Prostate gland (tissue), 2 donors: ENCODE measurements around the gene MSI1. TPM values are rescaled to one million over a fixed set of nuclear protein-coding genes. Genes with fewer than 3 reads are reported as not detected.
A peak's percentile ranks its signal among the peaks of the same experiment; 100 is the strongest.

Experiments
- DNase-seq: peaks from one replicate; pipeline ENCODE4 v3.0.0-alpha.2; 2019; ENCODE audit warnings: low spot score
- H3K27ac ChIP-seq, 2 donors: fragments of 200-600 bp; sonication (generic); 2 replicates each; pipeline ENCODE4 v1.5.1; 2017 to 2019
- H3K27me3 ChIP-seq: fragments of 200-600 bp; sonication (generic); replicated peaks from 2 replicates; pipeline ENCODE4 v1.5.1; 2019; ENCODE audit not compliant: insufficient read depth
- H3K36me3 ChIP-seq, 2 donors: fragments of 200-600 bp; sonication (generic); 1 replicate in 1 of 2; 2 replicates in 1 of 2; pipeline versions ENCODE4 v1.5.1 to v1.8.1; 2017 to 2019
- H3K4me1 ChIP-seq: fragments of 200-600 bp; sonication (generic); replicated peaks from 2 replicates; pipeline ENCODE4 v1.5.1; 2019
- H3K4me3 ChIP-seq, 2 donors: fragments of 200-600 bp; sonication (generic); 2 replicates each; pipeline ENCODE4 v1.5.1; 2017 to 2019
- H3K9me3 ChIP-seq: fragments of 200-600 bp; sonication (generic); 2 replicates; pipeline ENCODE4 v1.5.1; 2017
- POLR2A ChIP-seq: fragments of 450-650 bp; IDR thresholded peaks from one replicate; pipeline ENCODE4 v1.6.1; 2016; ENCODE audit warnings: antibody characterized with exemption, mild to moderate bottlenecking
- POLR2AphosphoS5 ChIP-seq: sonication (generic); formaldehyde crosslinking; IDR thresholded peaks from one replicate; pipeline ENCODE4 v1.6.1; 2017; ENCODE audit warnings: antibody characterized with exemption
- WGBS: methylation state at CpG from one replicate; pipeline ENCODE4 v1.1.5; 2018; 5-methylcytosine and 5-hydroxymethylcytosine counted together
- intact Hi-C: fragments of 100-400 bp; cut with DNase I; formaldehyde crosslinking; loops from one replicate; pipeline ENCODE4 v1.14.2; 2022
- total RNA-seq, 2 donors: library from RNA; depleted of rRNA; stranded (reverse); fragments of >200 nt; gene quantifications; one replicate each; pipeline ENCODE4 v1.1.0, GENCODE V29; 2016
- TF ChIP-seq, protein P1 (sequence below), 4 experiments: fragments of 200-600 bp in 2 of 4; fragments of 450-650 bp in 2 of 4; sonication (generic) in 2 of 4; IDR thresholded peaks; 1 replicate in 3 of 4; 2 replicates in 1 of 4; pipeline ENCODE4 v1.5.1; 2016 to 2019; ENCODE audit warnings: antibody characterized with exemption in 4 of 4, mild to moderate bottlenecking in 2 of 4, moderate library complexity in 2 of 4

The MSI1 gene
- total RNA-seq, 2 donors from 2014 or later: 1.7 to 8.2 TPM

DNA sequence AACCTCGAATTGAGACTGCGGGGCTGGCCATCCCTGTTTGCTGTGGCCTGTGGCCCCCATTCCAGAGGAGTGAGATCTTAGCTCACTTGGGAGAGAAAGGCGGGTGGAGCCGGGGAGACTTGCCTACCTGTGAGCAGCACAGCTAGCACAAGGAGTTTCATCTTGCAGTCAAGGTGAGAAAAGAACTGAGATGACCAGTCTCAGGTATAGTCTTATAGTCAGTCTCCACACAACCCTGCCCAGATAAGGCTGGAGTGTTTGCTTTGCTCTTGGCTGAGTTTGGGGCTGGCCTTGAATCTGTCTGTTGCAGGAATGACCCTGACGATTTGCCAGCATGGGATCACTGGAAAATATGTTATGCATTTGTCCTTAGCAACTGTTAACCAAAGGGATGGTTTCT is 41.4 kb downstream of the MSI1 start, which contains the start of gene PLA2G1B:
PLA2G1B (minus strand) TSS at position 187 of the 400 bp plus-strand sequence; CDS start at position 161, 26 bp downstream.
- no peak for TF ChIP-seq POLR2A
- TF ChIP-seq, protein P1, sequence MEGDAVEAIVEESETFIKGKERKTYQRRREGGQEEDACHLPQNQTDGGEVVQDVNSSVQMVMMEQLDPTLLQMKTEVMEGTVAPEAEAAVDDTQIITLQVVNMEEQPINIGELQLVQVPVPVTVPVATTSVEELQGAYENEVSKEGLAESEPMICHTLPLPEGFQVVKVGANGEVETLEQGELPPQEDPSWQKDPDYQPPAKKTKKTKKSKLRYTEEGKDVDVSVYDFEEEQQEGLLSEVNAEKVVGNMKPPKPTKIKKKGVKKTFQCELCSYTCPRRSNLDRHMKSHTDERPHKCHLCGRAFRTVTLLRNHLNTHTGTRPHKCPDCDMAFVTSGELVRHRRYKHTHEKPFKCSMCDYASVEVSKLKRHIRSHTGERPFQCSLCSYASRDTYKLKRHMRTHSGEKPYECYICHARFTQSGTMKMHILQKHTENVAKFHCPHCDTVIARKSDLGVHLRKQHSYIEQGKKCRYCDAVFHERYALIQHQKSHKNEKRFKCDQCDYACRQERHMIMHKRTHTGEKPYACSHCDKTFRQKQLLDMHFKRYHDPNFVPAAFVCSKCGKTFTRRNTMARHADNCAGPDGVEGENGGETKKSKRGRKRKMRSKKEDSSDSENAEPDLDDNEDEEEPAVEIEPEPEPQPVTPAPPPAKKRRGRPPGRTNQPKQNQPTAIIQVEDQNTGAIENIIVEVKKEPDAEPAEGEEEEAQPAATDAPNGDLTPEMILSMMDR (IDR thresholded peaks at IDR 0.05): no peak
- no peak for TF ChIP-seq POLR2AphosphoS5
- no peak for DNase-seq
- WGBS: 76% methylated on average over 5 of the region's 5 CpGs
- no peaks in the 10 kb centered on the region for H3K9me3 ChIP-seq
- H3K4me1 ChIP-seq: no peaks in the 10 kb centered on the region
- no peaks in the 10 kb centered on the region for H3K36me3 ChIP-seq
- intact Hi-C loops: no loop called here
- no peaks in the 10 kb centered on the region for H3K27me3 ChIP-seq
- H3K27ac ChIP-seq: no peak within 1 kb of the TSS
- H3K4me3 ChIP-seq: no peak within 1 kb of the TSS

DNA sequence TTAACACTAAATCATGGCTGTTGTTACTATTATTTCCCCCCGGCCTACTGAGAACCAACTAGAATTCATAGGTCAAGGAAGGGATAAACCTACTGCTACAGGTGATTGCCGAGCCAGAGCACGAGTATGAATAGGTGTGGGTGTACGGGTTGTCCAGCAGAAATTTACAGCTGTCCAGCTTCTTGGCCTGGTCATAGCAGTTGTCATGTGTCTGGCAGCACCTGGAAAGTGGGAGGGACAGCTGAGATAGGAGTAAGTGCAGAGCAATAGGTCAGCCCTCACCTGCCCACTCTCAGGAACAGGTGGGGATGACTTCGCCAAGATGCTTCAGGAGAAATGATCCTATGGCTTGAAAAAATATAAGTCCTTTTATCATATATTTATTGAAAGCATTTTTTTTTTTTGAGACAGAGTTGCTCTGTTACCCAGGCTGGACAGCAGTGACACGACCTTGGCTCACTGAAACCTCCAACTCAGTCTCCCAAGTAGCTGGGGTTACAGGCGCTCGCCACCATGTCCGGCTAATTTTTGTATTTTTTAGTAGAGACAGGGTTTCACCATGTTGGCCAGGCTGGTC is 44.0 kb downstream of the MSI1 start:
- Histone ChIP-seq H3K36me3 (no peaks in the 10 kb centered on the region), H3K27me3 (no peaks in the 10 kb centered on the region), H3K4me3 (no peak overlapping the region), H3K9me3 (no peaks in the 10 kb centered on the region), H3K27ac (no peak overlapping the region), H3K4me1 (no peaks in the 10 kb centered on the region)
- intact Hi-C loops: no loop called here
- WGBS: 54% methylated on average over 9 of the region's 9 CpGs
- TF ChIP-seq POLR2AphosphoS5 (no peak), POLR2A (no peak)
- TF ChIP-seq, protein P1 (IDR thresholded peaks at IDR 0.05): no peak
- DNase-seq: no peak

DNA sequence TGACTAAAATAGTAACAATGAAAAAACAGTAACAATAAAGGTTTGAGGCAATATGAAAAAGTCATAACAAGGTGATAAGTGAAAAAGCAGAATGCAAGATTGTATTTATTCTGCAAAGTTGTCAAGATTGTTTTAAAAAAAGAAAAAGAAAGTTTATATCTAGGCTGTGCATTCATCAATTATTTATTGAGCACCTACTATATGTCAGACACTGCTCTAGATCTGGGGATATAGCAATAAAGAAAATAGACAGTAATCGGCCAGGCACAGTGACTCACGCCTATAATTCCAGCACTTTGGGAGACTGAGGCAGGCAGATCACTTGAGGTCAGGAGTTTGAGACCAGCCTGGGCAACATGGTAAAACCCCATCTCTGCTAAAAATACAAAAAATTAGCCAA is 45.2 kb downstream of the MSI1 start:
- TF ChIP-seq, protein P1 (IDR thresholded peaks at IDR 0.05): no peak
- TF ChIP-seq POLR2A: no peak
- TF ChIP-seq POLR2AphosphoS5: no peak
- H3K36me3 ChIP-seq: no peaks in the 10 kb centered on the region
- no peaks in the 10 kb centered on the region for H3K9me3 ChIP-seq
- DNase-seq: no peak
- no peak overlapping the region for H3K27ac ChIP-seq
- 94% methylated on average over 2 of the region's 2 CpGs for WGBS
- H3K27me3 ChIP-seq: no peaks in the 10 kb centered on the region
- no peaks in the 10 kb centered on the region for H3K4me1 ChIP-seq
- intact Hi-C loops: no loop called here
- H3K4me3 ChIP-seq: no peak overlapping the region

DNA sequence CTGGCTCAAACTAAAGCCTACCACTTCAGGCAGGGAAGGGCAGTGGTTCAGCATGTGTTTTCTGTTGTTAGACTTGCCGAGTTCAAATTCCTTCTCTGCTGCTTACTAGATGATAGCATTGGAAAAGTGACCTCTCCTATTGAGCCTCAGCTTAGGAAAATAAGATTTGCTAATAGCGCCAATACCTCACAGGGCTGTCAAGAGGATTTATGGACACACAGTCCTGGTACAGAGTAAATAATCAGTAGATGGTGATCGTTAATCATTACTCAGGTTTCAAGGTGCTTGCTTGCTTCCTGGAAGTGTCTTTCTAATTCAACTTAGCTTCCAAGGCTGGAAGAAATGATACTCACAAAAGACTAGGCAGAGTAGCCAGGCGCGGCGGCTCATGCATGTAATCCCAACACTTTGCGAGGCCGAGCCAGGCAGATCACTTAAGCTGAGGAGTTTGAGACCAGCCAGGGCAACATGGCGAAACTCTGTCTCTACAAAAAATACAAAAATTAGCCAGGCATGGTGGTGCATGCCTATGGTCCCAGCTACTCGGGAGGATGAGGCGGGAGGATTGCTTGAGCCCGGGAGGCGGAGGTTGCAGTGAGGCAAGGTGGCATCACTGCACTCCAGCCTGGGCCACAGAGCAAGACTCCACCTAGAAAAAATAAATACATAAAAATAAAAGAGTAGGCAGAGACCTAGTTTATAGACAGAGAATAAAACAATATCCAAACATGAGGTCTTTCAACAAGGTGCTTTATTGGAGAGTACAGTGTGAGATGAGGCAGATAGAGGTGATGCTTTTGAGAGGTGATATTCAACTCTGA is 47.4 kb downstream of the MSI1 start:
- intact Hi-C loops: no loop called here
- no peak overlapping the region for H3K4me3 ChIP-seq
- TF ChIP-seq POLR2AphosphoS5 (peak; percentile 38), POLR2A (no peak)
- WGBS: 51% methylated on average over 13 of the region's 13 CpGs
- no peaks in the 10 kb centered on the region for H3K36me3 ChIP-seq
- no peaks in the 10 kb centered on the region for H3K4me1 ChIP-seq
- H3K9me3 ChIP-seq: no peaks in the 10 kb centered on the region
- no peak overlapping the region for H3K27ac ChIP-seq
- DNase-seq: no peak
- no peaks in the 10 kb centered on the region for H3K27me3 ChIP-seq

DNA sequence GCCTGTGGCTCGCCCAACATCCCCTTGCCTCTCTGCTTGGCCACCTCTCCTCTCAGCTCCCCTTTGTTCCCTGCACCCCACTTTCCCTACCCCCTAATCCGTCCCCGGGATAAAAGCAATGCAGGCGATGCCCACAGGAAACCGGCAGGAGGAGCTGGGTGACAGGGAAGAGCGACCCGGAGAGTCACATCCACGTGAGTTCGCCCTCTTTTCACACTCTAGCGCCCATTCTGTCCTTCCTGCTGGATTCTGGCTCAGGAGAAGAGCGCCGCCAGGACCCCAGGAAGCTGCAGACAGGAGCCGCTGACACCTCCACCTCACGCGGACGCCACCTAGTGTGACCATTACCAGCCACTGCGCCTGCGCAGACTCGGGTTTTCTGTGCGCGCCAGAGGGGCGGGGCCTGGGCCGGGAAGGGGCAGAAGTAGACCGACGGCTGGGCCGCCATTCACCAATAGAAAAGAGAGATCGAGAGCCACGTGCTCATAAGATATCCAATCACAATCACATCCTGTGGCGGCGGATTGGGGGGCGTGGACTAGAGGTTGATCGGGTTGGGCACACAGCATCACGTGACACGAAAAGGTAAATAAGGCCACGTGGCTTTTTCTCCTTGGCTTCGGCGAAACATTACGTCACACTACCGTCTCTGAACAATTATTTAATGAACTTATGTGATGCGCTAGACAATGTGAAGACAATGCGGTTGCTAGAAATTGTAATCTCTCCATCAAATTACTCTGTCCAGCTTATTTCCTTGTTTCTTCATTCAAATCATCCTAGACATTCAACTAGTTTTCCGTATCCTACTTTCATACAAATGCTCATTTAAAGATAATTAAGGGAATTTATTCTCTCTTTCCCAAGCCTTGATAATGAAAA is 51.5 kb downstream of the MSI1 start:
- intact Hi-C loops: no loop called here
- Histone ChIP-seq H3K36me3 (no peaks in the 10 kb centered on the region), H3K4me3 (peak overlapping the region; percentile 38 to 60), H3K9me3 (no peaks in the 10 kb centered on the region), H3K4me1 (no peaks in the 10 kb centered on the region), H3K27me3 (no peaks in the 10 kb centered on the region), H3K27ac (peak overlapping the region; percentile 80 to 88)
- 2% methylated on average over 42 of the region's 42 CpGs for WGBS
- peak; percentile 100 for DNase-seq
- peak; percentile 92 for TF ChIP-seq POLR2A
- TF ChIP-seq POLR2AphosphoS5: peak; percentile 96
- TF ChIP-seq, protein P1 (IDR thresholded peaks at IDR 0.05): peak; percentile 43 to 81 (median 64)
